Embryonic facial prominence (tissue), 1 donor: ENCODE data around the gene GOLGA6L6.
"Not testable (repeated sequence)": the region's sequence is repeated elsewhere in the genome, so short reads cannot be mapped to it uniquely, and the experiment has no call there.

Source experiments
- DNase-seq: peaks from one replicate; pipeline ENCODE4 v3.0.0-alpha.2; 2016; ENCODE audit errors: extremely low spot score

The GOLGA6L6 gene

GRCh38 chr15:20541700-20542099 lies at the start of gene GOLGA6L6:
Gene GOLGA6L6, minus strand, starts transcription at chr15:20541800. Its CDS starts 91 bp downstream, at chr15:20541709.
- not testable (repeated sequence) for DNase-seq

- DNase-seq = not testable (repeated sequence)
Observed at GRCh38 chr15:20590069-20590468, 48.5 kb upstream of the GOLGA6L6 start.

GRCh38 chr15:20586821-20587220 lies 45.2 kb upstream of the GOLGA6L6 start:
- DNase-seq = not testable (repeated sequence)

- not testable (repeated sequence) for DNase-seq
Observed at GRCh38 chr15:20582726-20583115, 41.1 kb upstream of the GOLGA6L6 start.

GRCh38 chr15:20582109-20582725 lies 40.6 kb upstream of the GOLGA6L6 start:
- not testable (repeated sequence) for DNase-seq

- DNase-seq = not testable (repeated sequence)
Observed at GRCh38 chr15:20581261-20582108, 39.9 kb upstream of the GOLGA6L6 start.

- DNase-seq = not testable (repeated sequence)
Observed at GRCh38 chr15:20579662-20580061, 38.1 kb upstream of the GOLGA6L6 start.

- DNase-seq = not testable (repeated sequence)
Observed at GRCh38 chr15:20551289-20551688, 9.7 kb upstream of the GOLGA6L6 start.

- DNase-seq = not testable (repeated sequence)
Observed at GRCh38 chr15:20505926-20506658, 35.5 kb downstream of the GOLGA6L6 start.

- DNase-seq = not testable (repeated sequence)
Observed at GRCh38 chr15:20502839-20503238, 38.8 kb downstream of the GOLGA6L6 start.

- DNase-seq = not testable (repeated sequence)
Observed at GRCh38 chr15:20501512-20502222, 39.9 kb downstream of the GOLGA6L6 start.

- DNase-seq = not testable (repeated sequence)
Observed at GRCh38 chr15:20497781-20498180, 43.8 kb downstream of the GOLGA6L6 start.

- DNase-seq = not testable (repeated sequence)
Observed at GRCh38 chr15:20493035-20493434, 48.6 kb downstream of the GOLGA6L6 start.

GRCh38 chr15:20492598-20492997 lies 49.0 kb downstream of the GOLGA6L6 start:
- DNase-seq = not testable (repeated sequence)

- DNase-seq = not testable (repeated sequence)
Observed at GRCh38 chr15:20489320-20489719, 52.3 kb downstream of the GOLGA6L6 start.
